Upper lobe of right lung (tissue), 1 donor: ENCODE results near the gene JHY. TPM values are rescaled to one million over a fixed set of nuclear protein-coding genes. Genes with fewer than 3 reads are reported as not detected.

Experiments
- ATAC-seq: fragments of 200-7000 bp; cut with Tn5 transposase; one replicate; pipeline ENCODE4 v1.9.1; 2020; ENCODE audit warnings: mild to moderate bottlenecking, moderate library complexity
- DNase-seq: peaks from one replicate; pipeline ENCODE4 v3.0.0-alpha.2; 2020
- H3K27ac ChIP-seq: fragments of 200-600 bp; one replicate; pipeline ENCODE4 v1.8.0; 2022
- H3K27me3 ChIP-seq: fragments of 200-600 bp; one replicate; pipeline ENCODE4 v1.8.0; 2022; ENCODE audit warnings: mild to moderate bottlenecking
- H3K36me3 ChIP-seq: fragments of 200-600 bp; one replicate; pipeline ENCODE4 v1.8.0; 2022
- H3K4me1 ChIP-seq: fragments of 200-600 bp; one replicate; pipeline ENCODE4 v1.8.0; 2022
- H3K4me3 ChIP-seq: fragments of 200-600 bp; one replicate; pipeline ENCODE4 v1.8.0; 2022; ENCODE audit warnings: mild to moderate bottlenecking
- H3K9me3 ChIP-seq: fragments of 200-600 bp; one replicate; pipeline ENCODE4 v1.8.0; 2022
- CTCF ChIP-seq: fragments of 200-600 bp; IDR thresholded peaks from one replicate; pipeline ENCODE4 v1.8.0; 2022; ENCODE audit warnings: antibody characterized with exemption
- intact Hi-C: fragments of 100-400 bp; cut with DNase I; formaldehyde crosslinking; loops from one replicate; pipeline ENCODE4 v1.11.0; 2022
- total RNA-seq: library from RNA; stranded (reverse); fragmentation: NEBNext Ultra II Directional; extraction: Animal tissue kit (Norgen Biotek cat#: 25700); gene quantifications from one replicate; pipeline ENCODE4 v1.2.1, GENCODE V29; 2021
- donor health status: DM: no; HTN: yes; CAD: no; lungs with severe emphysema.

JHY gene
- total RNA-seq, 1 donor from 2014 or later: 8.9 TPM

- peaks cover 9% of the 10 kb centered on the region for H3K27me3 ChIP-seq
- no peaks in the 10 kb centered on the region for H3K4me1 ChIP-seq
- DNase-seq: no peak
- no peaks in the 10 kb centered on the region for H3K36me3 ChIP-seq
- H3K27ac ChIP-seq: no peak overlapping the region
- H3K4me3 ChIP-seq: peak overlapping the region; percentile 34
- ATAC-seq: peak; percentile 79
- intact Hi-C loops: loop anchor here (10.0 kb wide), 1 partner anchor 161 kb away; no protein-coding TSS in a partner anchor
- TF ChIP-seq CTCF: peak; percentile 89
- no peaks in the 10 kb centered on the region for H3K9me3 ChIP-seq
Measured at GRCh38 chr11:122863704-122864326, 18.7 kb upstream of the JHY start.

GRCh38 chr11:122864386-122865115 is 18.0 kb upstream of the JHY start:
- DNase-seq (no peak), ATAC-seq (peak; percentile 68)
- Histone ChIP-seq H3K4me3 (peak overlapping the region; percentile 34), H3K9me3 (no peaks in the 10 kb centered on the region), H3K27me3 (peaks cover 9% of the 10 kb centered on the region), H3K27ac (no peak overlapping the region), H3K36me3 (no peaks in the 10 kb centered on the region), H3K4me1 (no peaks in the 10 kb centered on the region)
- no peak for TF ChIP-seq CTCF
- intact Hi-C loops: loop anchor here (10.0 kb wide), 1 partner anchor 160 kb away; no protein-coding TSS in a partner anchor

- intact Hi-C loops: loop anchor here (10.0 kb wide), 1 partner anchor 155 kb away; no protein-coding TSS in a partner anchor
- DNase-seq (no peak), ATAC-seq (no peak)
- Histone ChIP-seq H3K27ac (no peak overlapping the region), H3K4me1 (no peaks in the 10 kb centered on the region), H3K36me3 (no peaks in the 10 kb centered on the region), H3K27me3 (no peaks in the 10 kb centered on the region), H3K4me3 (no peak overlapping the region), H3K9me3 (no peaks in the 10 kb centered on the region)
- TF ChIP-seq CTCF: no peak
Measured at GRCh38 chr11:122869622-122870021, 12.9 kb upstream of the JHY start.

GRCh38 chr11:122871302-122871701 is 11.3 kb upstream of the JHY start:
- Histone ChIP-seq H3K9me3 (no peaks in the 10 kb centered on the region), H3K27ac (no peak overlapping the region), H3K4me1 (no peaks in the 10 kb centered on the region), H3K27me3 (no peaks in the 10 kb centered on the region), H3K36me3 (no peaks in the 10 kb centered on the region), H3K4me3 (no peak overlapping the region)
- ATAC-seq: no peak
- intact Hi-C loops: no loop called here
- TF ChIP-seq CTCF: no peak
- no peak for DNase-seq

- Histone ChIP-seq H3K9me3 (no peaks in the 10 kb centered on the region), H3K27me3 (no peaks in the 10 kb centered on the region), H3K4me1 (no peaks in the 10 kb centered on the region), H3K36me3 (no peaks in the 10 kb centered on the region), H3K27ac (no peak overlapping the region), H3K4me3 (no peak overlapping the region)
- intact Hi-C loops: no loop called here
- TF ChIP-seq CTCF: no peak
- DNase-seq (no peak), ATAC-seq (no peak)
Measured at GRCh38 chr11:122872046-122872445, 10.5 kb upstream of the JHY start.
